Panc1 (cell line): ENCODE results near the gene LRRC45.

Experiments
- TCF7L2 ChIP-seq: IDR thresholded peaks from 2 replicates; pipeline ENCODE4 v1.6.1; 2011; ENCODE audit warnings: mild to moderate bottlenecking, low read depth, low read length, inconsistent platforms
- TF ChIP-seq, protein P1 (sequence below): fragments of 450-650 bp; IDR thresholded peaks from 2 replicates; pipeline ENCODE4 v1.5.1; 2017; ENCODE audit warnings: mild to moderate bottlenecking
- TF ChIP-seq, protein P2 (sequence below), 2 experiments: IDR thresholded peaks; 2 replicates each; pipeline ENCODE4 v1.6.1; 2011 to 2012; ENCODE audit warnings: low read depth in 2 of 2, control low read depth in 1 of 2, low read length in 1 of 2, mild to moderate bottlenecking in 1 of 2, moderate library complexity in 1 of 2; ENCODE audit not compliant: insufficient read depth in 1 of 2

DNA sequence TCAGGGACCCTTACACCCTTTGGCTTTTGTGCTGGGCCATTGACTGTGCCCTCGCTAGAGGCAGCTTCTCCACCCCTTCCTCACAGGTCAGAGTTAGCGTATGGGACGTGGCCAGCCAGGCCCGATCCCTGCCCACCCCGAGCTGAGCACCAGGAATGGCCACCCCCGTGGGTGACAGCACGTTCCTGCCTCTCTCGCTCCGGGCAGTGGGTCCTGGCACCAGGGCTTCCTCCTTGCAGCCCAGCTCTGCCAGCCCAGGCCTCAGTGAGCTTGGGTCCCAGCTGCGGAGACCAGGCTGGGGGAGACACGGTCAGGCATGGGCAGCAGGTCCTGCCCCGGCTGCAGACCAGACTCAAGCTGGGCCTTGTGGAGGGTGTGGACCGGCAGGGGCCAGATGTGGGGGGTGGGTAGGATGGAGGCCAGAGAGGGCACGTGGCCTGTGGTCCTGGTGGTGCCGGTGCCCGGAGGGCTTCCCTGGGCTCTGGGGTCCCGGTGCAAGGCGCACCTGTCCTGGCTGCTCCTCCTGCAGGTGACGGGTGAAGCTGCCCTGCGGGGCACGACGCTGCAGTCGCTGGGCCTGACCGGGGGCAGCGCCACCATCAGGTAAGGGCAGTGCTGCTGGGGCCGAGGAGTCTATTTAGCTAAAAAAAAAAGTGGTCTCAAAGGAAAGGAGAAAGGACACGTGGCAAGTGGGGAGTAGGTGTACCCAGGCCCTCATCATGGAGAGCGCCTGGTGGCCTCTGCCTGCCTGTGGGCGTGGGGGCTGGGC lies 27.5 kb upstream of the LRRC45 start:
- TF ChIP-seq, protein P1, sequence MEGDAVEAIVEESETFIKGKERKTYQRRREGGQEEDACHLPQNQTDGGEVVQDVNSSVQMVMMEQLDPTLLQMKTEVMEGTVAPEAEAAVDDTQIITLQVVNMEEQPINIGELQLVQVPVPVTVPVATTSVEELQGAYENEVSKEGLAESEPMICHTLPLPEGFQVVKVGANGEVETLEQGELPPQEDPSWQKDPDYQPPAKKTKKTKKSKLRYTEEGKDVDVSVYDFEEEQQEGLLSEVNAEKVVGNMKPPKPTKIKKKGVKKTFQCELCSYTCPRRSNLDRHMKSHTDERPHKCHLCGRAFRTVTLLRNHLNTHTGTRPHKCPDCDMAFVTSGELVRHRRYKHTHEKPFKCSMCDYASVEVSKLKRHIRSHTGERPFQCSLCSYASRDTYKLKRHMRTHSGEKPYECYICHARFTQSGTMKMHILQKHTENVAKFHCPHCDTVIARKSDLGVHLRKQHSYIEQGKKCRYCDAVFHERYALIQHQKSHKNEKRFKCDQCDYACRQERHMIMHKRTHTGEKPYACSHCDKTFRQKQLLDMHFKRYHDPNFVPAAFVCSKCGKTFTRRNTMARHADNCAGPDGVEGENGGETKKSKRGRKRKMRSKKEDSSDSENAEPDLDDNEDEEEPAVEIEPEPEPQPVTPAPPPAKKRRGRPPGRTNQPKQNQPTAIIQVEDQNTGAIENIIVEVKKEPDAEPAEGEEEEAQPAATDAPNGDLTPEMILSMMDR: no peak
- TF ChIP-seq, protein P2, sequence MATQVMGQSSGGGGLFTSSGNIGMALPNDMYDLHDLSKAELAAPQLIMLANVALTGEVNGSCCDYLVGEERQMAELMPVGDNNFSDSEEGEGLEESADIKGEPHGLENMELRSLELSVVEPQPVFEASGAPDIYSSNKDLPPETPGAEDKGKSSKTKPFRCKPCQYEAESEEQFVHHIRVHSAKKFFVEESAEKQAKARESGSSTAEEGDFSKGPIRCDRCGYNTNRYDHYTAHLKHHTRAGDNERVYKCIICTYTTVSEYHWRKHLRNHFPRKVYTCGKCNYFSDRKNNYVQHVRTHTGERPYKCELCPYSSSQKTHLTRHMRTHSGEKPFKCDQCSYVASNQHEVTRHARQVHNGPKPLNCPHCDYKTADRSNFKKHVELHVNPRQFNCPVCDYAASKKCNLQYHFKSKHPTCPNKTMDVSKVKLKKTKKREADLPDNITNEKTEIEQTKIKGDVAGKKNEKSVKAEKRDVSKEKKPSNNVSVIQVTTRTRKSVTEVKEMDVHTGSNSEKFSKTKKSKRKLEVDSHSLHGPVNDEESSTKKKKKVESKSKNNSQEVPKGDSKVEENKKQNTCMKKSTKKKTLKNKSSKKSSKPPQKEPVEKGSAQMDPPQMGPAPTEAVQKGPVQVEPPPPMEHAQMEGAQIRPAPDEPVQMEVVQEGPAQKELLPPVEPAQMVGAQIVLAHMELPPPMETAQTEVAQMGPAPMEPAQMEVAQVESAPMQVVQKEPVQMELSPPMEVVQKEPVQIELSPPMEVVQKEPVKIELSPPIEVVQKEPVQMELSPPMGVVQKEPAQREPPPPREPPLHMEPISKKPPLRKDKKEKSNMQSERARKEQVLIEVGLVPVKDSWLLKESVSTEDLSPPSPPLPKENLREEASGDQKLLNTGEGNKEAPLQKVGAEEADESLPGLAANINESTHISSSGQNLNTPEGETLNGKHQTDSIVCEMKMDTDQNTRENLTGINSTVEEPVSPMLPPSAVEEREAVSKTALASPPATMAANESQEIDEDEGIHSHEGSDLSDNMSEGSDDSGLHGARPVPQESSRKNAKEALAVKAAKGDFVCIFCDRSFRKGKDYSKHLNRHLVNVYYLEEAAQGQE (IDR thresholded peaks at IDR 0.05; ENCODE audit: insufficient read depth in 1 of 2, low read depth in 2 of 2, low read length in 1 of 2): no peak
- TF ChIP-seq TCF7L2: no peak
